CD4-positive, alpha-beta T cell treated with Interferon gamma for 1 hour (primary cell): Measurements from ENCODE around the gene RNU1-2.
A peak's percentile ranks its signal among the peaks of the same experiment; 100 is the strongest.
"Not testable (repeated sequence)": the region's sequence is repeated elsewhere in the genome, so short reads cannot be mapped to it uniquely, and the experiment has no call there.

Source experiments
- DNase-seq: peaks from one replicate; pipeline ENCODE4 v3.0.0-alpha.2; 2020

RNU1-2 gene

GRCh38 chr1:16895598-16896315 lies at the start of gene RNU1-2:
Gene RNU1-2 (plus strand): TSS chr1:16895980.
- peak; percentile 91 for DNase-seq

GRCh38 chr1:16856201-16856600 lies 39.6 kb upstream of the RNU1-2 start:
- DNase-seq, result not testable (repeated sequence)

GRCh38 chr1:16859167-16860041 lies 36.4 kb upstream of the RNU1-2 start:
- not testable (repeated sequence) for DNase-seq

GRCh38 chr1:16860048-16860447 lies 35.7 kb upstream of the RNU1-2 start:
- DNase-seq, result not testable (repeated sequence)

GRCh38 chr1:16861832-16862245 lies 33.9 kb upstream of the RNU1-2 start:
- not testable (repeated sequence) for DNase-seq

GRCh38 chr1:16862415-16862814 lies 33.4 kb upstream of the RNU1-2 start:
- not testable (repeated sequence) for DNase-seq

GRCh38 chr1:16863024-16863423 lies 32.8 kb upstream of the RNU1-2 start:
- not testable (repeated sequence) for DNase-seq

GRCh38 chr1:16866926-16867707 lies 28.7 kb upstream of the RNU1-2 start:
- DNase-seq, result peak; percentile 19

- not testable (repeated sequence) for DNase-seq
Measured at GRCh38 chr1:16868787-16869186, 27.0 kb upstream of the RNU1-2 start.

- not testable (repeated sequence) for DNase-seq
Measured at GRCh38 chr1:16869996-16870395, 25.8 kb upstream of the RNU1-2 start.

- not testable (repeated sequence) for DNase-seq
Measured at GRCh38 chr1:16871171-16871570, 24.6 kb upstream of the RNU1-2 start.

GRCh38 chr1:16872152-16873075 lies 23.4 kb upstream of the RNU1-2 start:
- peak; percentile 20 for DNase-seq

- peak; percentile 63 for DNase-seq
Measured at GRCh38 chr1:16873076-16873879, 22.5 kb upstream of the RNU1-2 start.

GRCh38 chr1:16874968-16875765 lies 20.6 kb upstream of the RNU1-2 start:
- not testable (repeated sequence) for DNase-seq

- not testable (repeated sequence) for DNase-seq
Measured at GRCh38 chr1:16881742-16882141, 14.0 kb upstream of the RNU1-2 start.

- no peak for DNase-seq
Measured at GRCh38 chr1:16882986-16883385, 12.8 kb upstream of the RNU1-2 start.

GRCh38 chr1:16884487-16884886 lies 11.3 kb upstream of the RNU1-2 start:
- DNase-seq, result not testable (repeated sequence)

GRCh38 chr1:16886860-16887605 lies 8.7 kb upstream of the RNU1-2 start:
- no peak for DNase-seq
